NCI-H2196 (cell line): Measurements from ENCODE around the gene AGTPBP1.
"Not testable (repeated sequence)": the region's sequence is repeated elsewhere in the genome, so short reads cannot be mapped to it uniquely, and the experiment has no call there.

ENCODE experiments used
- DNase-seq: peaks from one replicate; lab custom pipeline; 2025; ENCODE audit not compliant: unreplicated experiment; lab: John Stamatoyannopoulos, UW

Gene AGTPBP1

DNA sequence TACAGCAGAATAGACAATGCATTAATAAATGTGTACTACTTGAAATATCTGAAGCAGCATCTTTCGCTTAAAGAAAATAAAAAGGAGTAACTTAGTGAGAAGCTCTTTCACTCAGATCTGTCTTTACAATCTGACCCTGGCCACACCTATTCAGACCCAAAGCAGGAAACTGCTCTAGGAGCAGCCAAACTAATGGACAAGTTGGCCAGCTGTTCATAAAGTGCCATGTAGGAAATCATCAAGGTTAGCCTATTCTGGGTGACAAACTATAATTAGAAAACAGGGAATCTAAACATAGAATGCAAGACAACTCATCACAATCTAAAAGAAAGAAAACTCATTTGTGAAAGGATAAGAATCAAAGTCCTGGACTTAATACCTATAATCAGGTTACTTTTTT, 101.3 kb downstream of the AGTPBP1 start:
- no peak for DNase-seq

DNA sequence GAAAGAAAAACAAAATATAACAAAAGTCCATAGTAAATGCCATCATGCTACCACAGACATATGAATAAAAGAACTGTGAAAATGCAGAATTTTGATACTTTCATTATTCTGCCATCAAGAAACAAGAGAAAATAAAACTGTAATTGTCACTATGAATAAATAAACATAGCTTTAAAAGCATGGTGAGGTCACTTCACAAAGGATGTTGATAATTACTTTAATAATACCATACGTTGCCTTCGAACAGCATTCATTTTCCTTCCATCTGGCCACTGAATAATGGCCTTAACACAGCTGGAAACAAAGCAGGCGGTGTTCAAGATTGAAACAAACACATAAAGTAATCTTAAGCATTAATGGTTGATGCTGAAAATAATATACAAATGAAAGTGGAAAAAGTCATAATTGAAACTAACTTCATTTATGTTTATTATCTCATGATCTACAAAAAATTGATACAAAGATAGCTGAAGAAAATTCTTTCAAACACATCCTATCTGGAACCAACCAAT, 102.0 kb downstream of the AGTPBP1 start:
- no peak for DNase-seq

DNA sequence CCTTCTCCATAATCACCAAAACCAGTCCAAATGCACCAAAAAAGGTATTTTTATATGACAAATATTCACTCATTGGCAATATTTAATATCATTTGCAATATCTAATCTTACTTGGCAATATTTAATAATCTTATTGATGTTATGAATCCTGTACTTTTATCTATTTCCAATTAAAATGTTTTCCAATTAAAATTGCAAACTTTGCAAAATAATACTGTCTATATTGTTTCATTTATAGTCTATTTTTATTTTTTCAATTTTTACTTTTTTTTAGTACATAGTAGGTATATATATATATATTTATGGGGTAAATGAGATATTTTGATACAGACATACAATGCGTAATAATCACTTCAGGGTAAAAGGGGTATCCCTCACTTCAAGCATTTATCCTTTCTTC, 109.9 kb downstream of the AGTPBP1 start:
- DNase-seq, result no peak

DNA sequence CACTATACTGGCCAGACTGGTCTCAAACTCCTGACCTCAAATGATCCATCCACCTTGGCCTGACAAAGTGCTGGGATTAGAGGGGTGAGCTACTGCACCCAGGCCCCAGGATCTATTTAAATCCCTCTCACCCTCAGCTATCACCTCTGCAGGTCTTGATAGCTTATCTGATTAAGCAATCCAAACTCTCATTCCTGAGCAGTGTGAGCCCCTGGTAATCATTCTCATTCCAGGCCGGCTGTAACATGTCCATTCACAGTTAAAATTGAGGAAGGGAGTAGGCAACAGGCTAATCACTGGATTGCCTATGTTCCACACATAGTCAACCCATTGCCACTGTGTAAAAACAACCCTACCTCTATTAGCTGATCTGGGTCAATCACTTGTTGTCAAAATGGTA, 111.1 kb downstream of the AGTPBP1 start:
- no peak for DNase-seq

DNA sequence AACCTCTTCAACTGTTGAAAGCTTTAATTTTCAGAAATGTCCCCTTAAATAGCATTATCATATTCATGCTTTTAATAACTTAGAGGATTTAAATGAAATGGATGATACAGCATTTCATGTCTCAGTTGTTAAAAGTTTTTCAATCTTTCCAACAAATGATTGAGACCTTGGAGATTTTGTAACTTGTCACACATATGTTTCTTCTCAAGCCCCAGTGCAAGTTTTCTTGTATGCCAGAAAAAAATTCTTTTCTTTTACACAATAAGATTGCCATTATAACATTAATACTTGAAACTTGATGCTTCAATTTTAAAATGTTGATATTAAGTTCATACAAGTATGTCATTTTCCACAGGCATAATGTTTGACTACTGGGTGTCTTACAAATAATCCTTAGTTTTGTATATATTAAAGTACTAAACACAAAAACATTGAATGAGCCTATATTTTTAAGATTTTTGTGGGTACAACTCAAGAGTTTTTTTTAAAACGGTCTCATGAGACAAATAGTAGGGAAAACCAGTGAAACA, 124.5 kb downstream of the AGTPBP1 start:
- DNase-seq, result no peak

DNA sequence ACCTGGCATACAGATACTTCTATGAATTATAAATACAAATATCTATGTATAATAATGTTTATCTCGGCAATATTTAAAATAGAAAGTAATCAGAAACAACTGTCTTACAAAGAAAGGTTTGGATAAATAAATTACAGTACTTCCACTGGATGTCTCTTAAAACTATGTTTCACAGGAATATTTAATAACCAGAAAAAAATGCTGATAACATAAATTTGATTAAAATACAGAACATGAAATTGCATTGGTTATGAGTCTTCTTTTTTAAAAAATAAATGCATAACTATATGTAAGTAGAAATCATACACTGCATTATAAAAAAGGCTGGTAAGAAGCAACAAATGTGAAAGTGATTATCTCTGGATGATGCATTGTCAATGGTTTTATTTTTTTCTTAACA, 126.0 kb downstream of the AGTPBP1 start:
- no peak for DNase-seq

DNA sequence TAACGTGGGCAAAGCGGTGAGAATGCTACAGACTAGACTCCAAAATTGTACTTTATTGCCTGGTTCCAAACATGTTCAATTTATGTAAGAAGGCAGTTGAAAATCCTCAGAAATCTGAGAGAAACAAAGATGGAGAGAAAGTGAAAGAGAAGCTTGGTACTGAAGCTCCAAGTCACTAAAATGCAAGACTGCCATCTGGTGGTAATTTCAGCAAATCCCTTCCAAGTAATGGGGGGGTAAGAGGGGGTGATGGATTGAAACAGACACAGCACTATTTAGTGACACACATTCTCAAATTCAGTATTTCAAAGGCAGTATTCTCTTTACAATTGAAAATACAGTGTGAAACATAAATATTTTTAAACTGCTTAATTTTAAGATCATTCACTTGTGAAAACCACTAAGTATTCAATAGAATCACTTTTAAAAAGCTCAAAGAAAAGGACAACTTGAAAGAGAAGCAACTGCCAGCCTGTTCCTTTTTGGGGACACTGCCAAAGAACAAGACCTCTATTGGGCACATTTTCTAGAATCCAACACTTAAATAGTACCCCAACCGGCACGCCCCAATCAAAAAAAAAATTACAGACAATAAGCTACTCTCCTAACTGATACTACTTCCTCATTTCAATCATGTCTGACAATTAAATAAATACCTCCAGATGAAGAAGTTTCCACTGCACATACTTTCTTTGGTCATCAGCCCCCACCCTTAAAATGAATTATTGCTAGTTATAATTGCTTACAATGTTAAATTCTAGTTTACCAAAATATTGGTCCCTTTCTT, 131.5 kb downstream of the AGTPBP1 start:
- peak; percentile 81 for DNase-seq

DNA sequence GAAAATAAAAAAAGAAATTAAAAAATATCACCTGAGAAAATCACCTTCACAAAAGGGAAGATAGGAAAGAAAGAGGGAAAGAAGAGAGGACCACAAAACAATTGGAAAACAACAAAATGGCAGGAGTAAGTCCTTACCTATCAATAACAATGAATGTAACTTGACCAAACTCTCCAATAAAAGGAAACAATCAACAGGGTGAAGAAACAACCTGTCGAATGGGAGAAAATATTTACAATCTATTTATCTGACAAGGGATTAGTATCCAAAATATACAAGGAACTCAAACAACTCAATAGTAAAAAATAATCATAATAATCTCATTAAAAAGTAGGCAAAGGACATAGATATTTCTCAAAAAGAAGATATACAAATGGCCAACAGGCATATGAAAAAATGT, 135.8 kb downstream of the AGTPBP1 start:
- no peak for DNase-seq

DNA sequence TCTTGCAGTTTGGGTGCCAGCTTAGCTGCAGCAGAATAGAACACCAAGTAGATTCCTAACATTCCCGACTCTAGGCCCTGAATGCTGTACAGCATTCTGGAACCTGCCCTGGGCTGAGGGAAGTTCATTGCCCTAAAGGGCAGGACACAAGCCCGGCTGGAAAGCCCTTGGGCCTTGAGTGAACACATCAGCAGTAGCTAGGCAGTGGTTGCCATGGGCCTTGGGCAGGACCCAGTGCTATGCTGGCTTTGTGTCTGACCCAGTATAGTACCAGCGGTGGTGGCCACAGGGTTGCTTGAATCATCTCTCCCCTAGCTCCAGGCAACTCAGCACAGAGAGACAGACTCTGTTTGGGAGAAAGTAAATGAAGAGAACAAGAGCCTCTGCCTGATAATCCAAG, 137.8 kb downstream of the AGTPBP1 start:
- no peak for DNase-seq

DNA sequence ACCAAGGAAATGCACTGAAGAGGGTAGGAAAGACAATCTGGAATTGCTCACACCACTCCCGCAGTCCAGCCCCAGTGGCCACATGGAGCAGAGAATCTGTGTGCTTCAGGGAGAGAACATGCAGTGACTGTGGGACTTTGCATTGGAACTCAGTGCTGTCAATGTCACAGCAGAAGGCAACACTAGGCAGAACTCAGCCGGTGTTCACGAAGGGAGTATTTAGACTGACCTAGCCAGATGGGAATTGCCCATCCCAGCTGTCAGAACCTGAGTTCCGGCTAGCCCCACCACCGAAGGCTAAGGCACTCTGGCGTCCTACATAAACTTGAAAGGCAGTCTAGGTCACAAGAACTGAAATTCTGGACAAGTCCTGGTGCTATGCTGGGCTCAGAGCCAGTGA, 139.0 kb downstream of the AGTPBP1 start:
- DNase-seq, result no peak

DNA sequence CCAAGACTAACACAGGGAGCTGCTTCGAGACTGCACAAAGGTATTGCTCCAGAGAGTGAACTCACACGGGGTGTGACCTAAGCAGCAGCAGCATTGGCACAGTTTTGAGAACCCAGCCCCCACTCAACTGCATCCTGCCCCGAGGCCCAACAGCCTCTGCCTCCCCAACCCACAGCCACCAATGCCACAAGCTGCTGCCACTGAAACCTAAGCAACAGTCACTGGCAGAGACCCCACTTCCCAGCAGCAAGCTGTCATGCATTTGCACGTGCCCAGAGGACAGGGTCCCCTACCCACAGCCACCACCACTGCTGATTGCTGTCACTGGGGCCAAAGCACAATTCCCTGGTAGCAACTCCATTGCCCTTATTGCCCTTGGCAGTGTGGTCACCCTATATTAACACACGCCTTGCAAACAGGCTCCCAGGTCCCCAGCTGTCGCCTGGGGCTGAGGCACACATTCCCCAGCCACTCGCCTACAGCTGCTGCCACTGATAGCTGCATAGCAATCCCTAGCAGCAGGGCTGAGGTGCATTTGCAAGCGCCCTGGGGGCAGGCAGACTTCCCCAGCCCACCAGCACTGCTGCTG, 141.0 kb downstream of the AGTPBP1 start:
- no peak for DNase-seq

DNA sequence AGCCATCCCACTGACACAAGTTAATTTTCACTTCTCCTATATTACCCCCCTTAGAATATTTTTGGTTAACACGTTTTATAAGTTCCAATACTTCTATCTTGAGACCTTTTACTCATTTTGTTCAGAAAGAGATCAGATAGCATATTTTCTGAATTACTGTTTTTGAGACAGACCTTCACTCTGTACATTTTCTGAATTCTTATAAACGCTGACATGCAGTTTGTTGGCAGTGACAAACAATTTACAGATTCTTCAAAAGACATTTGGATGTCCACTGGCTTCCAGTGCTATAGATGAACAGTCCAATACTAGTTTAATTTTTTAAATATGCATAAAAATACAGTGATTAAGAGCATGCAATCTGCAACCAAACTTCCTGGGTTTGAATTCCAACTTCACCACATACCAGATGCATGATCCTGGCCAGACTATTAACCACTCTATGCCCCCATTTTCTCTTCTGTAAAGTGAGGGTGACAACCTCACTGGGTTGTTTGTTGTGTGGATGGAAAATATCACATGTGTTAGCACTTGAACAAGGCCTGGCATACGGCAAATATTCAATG, 142.1 kb downstream of the AGTPBP1 start:
- DNase-seq, result no peak

DNA sequence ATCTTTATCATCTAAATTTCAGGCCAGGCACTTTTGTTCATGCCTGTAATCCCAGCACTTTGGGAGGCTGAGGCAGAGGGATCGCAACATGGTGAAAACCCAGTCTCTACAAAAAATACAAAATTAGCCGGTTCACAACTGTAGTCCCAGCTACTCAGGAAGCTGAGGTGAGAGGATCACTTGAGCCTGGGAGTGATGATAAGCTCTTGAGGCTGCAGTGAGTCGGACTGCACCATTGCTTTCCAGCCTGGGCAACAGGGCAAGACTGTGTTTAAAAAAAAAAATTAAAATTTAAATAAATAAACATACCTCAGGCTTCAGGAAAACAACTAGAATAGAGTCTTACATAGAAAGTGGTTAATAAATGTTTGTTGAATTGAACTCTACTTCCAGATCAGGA, 147.4 kb downstream of the AGTPBP1 start:
- no peak for DNase-seq

DNA sequence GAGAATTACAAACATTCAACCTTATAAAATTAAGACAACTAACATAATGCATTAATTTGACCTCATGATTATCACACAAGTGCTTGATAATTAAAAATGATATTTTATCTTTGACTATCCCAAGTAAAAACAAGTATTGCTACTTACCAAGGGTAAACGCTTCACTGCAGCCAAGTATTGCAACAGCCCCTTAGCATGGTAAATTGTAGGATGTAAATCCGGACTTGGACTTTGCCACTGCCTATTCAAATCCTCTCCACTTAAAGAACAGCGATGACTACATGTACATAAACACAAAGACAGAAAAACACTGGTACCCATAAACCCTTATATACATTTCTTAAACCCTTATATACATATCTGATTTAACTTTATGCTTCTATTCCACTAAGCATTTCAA, 155.1 kb downstream of the AGTPBP1 start:
- DNase-seq, result no peak

DNA sequence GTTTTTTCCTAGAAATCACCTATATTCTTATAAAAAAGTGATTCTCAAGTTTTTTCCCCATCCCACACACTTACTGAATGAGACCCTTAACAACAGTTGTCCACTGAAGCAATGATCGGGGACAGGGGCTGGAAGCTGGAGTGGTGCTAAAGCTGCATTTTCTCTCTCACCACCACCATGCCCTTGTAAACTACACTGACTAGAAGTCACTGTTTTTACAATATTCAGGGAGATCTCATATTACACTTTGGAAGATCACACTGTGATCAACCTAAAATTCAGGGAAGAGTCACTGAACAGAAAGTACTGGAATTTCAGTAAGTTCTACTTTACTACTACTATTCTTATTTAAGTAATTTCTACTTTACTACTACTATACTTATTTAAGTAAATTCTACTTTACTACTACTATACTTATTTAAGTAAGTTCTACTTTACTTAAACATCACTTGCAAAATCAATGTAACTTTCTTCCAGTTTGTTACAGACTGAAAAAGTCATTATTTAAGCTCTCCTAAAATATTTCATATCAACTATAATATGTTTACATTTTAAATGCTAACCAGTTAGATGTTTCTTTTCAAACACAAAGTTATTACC, 164.3 kb downstream of the AGTPBP1 start:
- no peak for DNase-seq

DNA sequence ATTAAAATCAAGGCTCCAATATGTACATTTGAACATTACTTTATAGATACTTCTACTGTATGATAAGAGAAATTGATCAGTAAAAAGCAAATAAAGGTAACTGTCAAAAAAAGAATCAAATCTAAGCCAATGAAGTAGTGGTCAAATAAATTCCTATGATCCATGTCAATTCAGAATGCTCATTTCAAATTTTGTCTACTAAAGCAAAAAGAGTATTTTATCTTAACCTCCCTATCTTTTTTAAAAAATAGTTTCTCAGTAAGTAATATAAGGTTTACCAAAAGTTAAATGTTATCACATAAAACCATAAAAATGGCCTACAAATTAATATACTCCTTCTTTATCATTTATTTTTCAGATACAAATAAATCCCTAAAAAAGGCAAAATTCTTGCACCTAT, 165.9 kb downstream of the AGTPBP1 start:
- no peak for DNase-seq

DNA sequence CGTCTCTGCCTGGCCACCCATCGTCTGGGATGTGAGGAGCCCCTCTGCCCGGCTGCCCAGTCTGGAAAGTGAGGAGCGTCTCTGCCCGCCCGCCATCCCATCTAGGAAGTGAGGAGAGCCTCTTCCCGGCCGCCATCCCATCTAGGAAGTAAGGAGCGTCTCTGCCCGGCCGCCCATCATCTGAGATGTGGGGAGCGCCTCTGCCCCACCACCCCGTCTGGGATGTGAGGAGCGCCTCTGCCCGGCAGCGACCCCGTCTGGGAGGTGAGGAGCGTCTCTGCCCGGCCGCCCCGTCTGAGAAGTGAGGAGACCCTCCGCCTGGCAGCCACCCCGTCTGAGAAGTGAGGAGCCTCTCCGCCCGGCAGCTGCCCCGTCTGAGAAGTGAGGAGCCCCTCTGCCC, 168.2 kb downstream of the AGTPBP1 start:
- DNase-seq, result not testable (repeated sequence)

DNA sequence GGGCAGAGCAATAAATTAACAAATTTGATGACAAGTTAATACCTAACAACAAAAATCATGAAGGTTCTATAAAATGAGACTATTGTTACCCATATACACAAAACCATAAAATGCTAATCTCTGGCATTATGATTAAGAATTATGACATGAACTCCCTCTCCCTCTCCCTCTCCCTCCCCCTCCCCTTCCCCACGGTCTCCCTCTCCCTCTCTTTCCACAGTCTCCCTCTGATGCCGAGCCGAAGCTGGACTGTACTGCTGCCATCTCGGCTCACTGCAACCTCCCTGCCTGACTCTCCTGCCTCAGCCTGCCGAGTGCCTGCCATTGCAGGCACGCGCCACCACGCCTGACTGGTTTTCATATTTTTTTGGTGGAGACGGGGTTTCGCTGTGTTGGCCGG, 168.8 kb downstream of the AGTPBP1 start:
- not testable (repeated sequence) for DNase-seq

DNA sequence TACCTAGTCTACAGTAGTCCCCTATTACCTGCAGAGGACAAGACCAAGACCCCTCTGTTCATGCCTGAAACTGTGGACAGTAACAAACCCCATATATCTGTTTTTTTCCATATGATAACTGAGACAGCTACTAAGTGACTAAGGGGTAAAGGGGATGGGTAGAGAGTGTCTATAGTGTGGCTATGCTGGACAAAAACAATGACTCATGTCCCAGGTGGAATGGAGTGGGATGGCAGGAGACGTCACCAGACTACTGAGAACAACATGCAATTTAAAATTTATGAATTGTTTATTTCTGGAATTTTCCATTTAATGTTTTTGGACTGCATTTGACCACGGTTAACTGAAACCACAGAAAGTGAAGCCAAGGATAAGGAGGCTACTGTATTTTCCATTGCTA, 171.8 kb downstream of the AGTPBP1 start:
- no peak for DNase-seq

DNA sequence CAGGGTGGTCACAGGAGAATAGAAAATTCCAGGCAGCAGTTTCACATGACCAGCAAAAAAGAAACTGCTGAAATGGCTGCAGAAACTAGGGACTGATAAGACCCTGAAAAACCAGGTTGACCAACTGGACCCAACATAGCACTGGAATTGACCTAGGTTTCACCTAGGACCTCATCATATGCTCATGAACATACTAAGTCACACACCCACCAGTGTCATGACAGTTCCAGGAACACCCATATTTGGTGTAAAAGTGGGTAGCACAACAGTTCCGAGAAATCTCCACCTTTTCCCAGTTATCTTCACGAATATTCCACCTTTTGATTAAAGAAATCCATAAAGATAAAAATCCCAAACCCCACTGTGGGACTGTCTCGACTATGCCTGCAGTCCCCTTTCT, 182.2 kb downstream of the AGTPBP1 start:
- no peak for DNase-seq

DNA sequence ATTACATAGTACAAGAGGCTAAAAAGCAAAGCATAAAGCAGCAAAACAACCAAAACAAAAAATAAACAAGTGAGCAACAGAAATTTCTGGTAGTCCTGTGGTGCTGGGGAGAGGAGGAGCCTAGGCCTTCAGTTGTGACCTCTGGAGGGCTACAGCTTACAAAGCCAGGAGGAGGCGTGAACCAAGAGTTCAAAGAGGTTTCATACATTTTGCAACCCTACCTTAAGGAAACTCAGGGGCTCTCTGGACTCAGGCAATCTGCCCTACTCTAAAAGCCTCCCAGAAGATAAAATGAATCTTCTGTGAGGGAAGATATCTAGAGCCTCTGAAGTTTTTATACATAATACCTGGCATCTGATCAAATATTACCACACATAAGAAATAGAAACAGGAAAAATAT, 187.4 kb downstream of the AGTPBP1 start:
- DNase-seq, result no peak

DNA sequence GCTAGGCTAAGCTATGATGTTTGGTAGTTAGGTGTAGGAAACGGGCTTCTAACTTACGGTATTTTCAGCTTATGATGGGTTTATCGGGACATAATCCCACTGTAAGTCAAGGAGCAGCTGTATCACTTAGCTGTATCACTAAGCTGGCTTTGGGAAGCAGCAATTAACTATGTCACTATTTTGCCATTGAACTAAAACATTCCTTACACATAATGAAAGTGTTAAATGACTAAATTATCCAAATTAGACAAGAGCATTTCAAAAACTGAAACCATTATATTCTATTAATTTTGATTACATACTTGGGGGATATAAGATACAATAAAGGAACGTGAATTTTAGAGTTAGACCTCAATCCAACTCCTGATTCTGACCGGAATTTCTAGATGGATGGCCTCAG, 188.3 kb downstream of the AGTPBP1 start:
- DNase-seq, result no peak
